Hepatocyte (in vitro differentiated cells): ENCODE measurements around the gene ATP8B4. TPM values are rescaled to one million over a fixed set of nuclear protein-coding genes. Genes with fewer than 3 reads are reported as not detected.

Experiments
- DNase-seq: peaks from one replicate; pipeline ENCODE4 v3.0.0-alpha.2; 2016; ENCODE audit warnings: low spot score
- H2AFZ ChIP-seq: fragments of 200-600 bp; sonication (generic); 2 replicates; pipeline ENCODE4 v1.6.0; 2016; ENCODE audit warnings: antibody characterized with exemption, mild to moderate bottlenecking
- H3K27ac ChIP-seq: fragments of 200-600 bp; sonication (generic); 2 replicates; pipeline ENCODE4 v1.5.1; 2016; ENCODE audit warnings: mild to moderate bottlenecking
- H3K27me3 ChIP-seq: fragments of 200-600 bp; sonication (generic); 2 replicates; pipeline ENCODE4 v1.6.1; 2016
- H3K36me3 ChIP-seq: fragments of 200-600 bp; sonication (generic); replicated peaks from 2 replicates; pipeline ENCODE4 v1.5.1; 2016; ENCODE audit warnings: low read depth; ENCODE audit not compliant: insufficient read depth
- H3K4me1 ChIP-seq: fragments of 200-600 bp; sonication (generic); 2 replicates; pipeline ENCODE4 v1.5.1; 2016; ENCODE audit warnings: mild to moderate bottlenecking, moderate library complexity; ENCODE audit not compliant: insufficient read depth
- H3K4me2 ChIP-seq: fragments of 200-600 bp; sonication (generic); 2 replicates; pipeline ENCODE4 v1.6.0; 2016
- H3K4me3 ChIP-seq: fragments of 200-600 bp; sonication (generic); 2 replicates; pipeline ENCODE4 v1.5.1; 2016; ENCODE audit warnings: mild to moderate bottlenecking
- H3K79me2 ChIP-seq: fragments of 200-600 bp; sonication (generic); 2 replicates; pipeline ENCODE4 v1.6.0; 2017; ENCODE audit warnings: mild to moderate bottlenecking
- H3K9me2 ChIP-seq: fragments of 200-600 bp; sonication (generic); replicated peaks from 2 replicates; pipeline ENCODE4 v1.6.0; 2017; ENCODE audit warnings: mild to moderate bottlenecking; ENCODE audit not compliant: insufficient read depth
- H3K9me3 ChIP-seq: fragments of 200-600 bp; sonication (generic); 2 replicates; pipeline ENCODE4 v1.5.1; 2016; ENCODE audit warnings: low read depth, mild to moderate bottlenecking
- H4K20me1 ChIP-seq: fragments of 200-600 bp; sonication (generic); 2 replicates; pipeline ENCODE4 v1.6.0; 2016; ENCODE audit warnings: mild to moderate bottlenecking; ENCODE audit not compliant: insufficient read depth, poor library complexity, severe bottlenecking
- CTCF ChIP-seq: fragments of 200-600 bp; sonication (generic); IDR thresholded peaks from 2 replicates; pipeline ENCODE4 v1.5.1; 2016; ENCODE audit warnings: antibody characterized with exemption, mild to moderate bottlenecking; ENCODE audit not compliant: poor library complexity
- EZH2 ChIP-seq: fragments of 200-600 bp; sonication (generic); IDR thresholded peaks from 2 replicates; pipeline ENCODE4 v1.6.1; 2016; ENCODE audit warnings: antibody characterized with exemption, mild to moderate bottlenecking, borderline replicate concordance
- EZH2phosphoT487 ChIP-seq: fragments of 200-600 bp; sonication (generic); IDR thresholded peaks from one replicate; pipeline ENCODE4 v1.6.1; 2018; ENCODE audit warnings: antibody characterized with exemption, mild to moderate bottlenecking, low read depth, moderate library complexity; ENCODE audit not compliant: unreplicated experiment, severe bottlenecking
- WGBS: methylation state at CpG from one replicate; pipeline ENCODE4 v1.1.6; 2016; ENCODE audit warnings: low lambda C conversion rate; ENCODE audit errors: missing lambda C conversion rate; 5-methylcytosine and 5-hydroxymethylcytosine counted together
- polyA plus RNA-seq: library from polyadenylated mRNA; unstranded; fragments of >200 nt; fragmentation: Nextera tagmentation; extraction: Ambion mirVana; gene quantifications from 2 replicates; pipeline ENCODE4 v1.2.1, GENCODE V29; 2016
- total RNA-seq: library from RNA; depleted of rRNA; stranded (reverse); fragments of >200 nt; gene quantifications from 2 replicates; pipeline ENCODE4 v1.2.3, GENCODE V29; 2014

ATP8B4 gene
- total and polyA plus RNA-seq, 2 experiments from 2014 or later = 1.3 to 9.5 TPM

DNA sequence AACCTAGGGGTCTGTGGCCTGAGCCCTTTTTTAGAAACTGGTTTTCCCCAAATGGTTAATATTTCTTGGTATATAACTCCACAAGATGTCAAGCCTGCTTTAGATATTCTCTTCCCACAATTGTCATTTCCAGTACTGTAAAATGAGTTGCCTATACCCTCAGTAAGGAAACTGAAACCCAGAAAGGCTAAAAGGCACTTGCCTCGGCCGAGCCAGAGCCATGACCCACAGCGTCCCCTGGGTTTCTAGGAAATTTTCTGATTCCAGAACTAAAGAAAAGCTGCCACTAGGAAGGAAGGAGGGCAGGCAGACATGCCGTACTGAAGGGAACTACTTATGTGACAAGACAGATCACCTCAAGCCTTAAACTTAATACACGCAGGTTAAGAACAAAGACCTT is 59.1 kb downstream of the ATP8B4 start:
- no peak for DNase-seq
- H3K79me2 ChIP-seq = no peaks in the 10 kb centered on the region
- no peak overlapping the region for H3K4me3 ChIP-seq
- H3K36me3 ChIP-seq = no peaks in the 10 kb centered on the region
- H2AFZ ChIP-seq = no peak overlapping the region
- H3K4me1 ChIP-seq = no peaks in the 10 kb centered on the region
- H3K27ac ChIP-seq = no peak overlapping the region
- WGBS = 74% methylated on average over 5 of the region's 5 CpGs
- no peak for TF ChIP-seq EZH2
- no peak overlapping the region for H3K4me2 ChIP-seq
- H3K9me3 ChIP-seq = no peaks in the 10 kb centered on the region
- H3K9me2 ChIP-seq = no peaks in the 10 kb centered on the region
- H4K20me1 ChIP-seq = no peaks in the 10 kb centered on the region
- no peaks in the 10 kb centered on the region for H3K27me3 ChIP-seq

DNA sequence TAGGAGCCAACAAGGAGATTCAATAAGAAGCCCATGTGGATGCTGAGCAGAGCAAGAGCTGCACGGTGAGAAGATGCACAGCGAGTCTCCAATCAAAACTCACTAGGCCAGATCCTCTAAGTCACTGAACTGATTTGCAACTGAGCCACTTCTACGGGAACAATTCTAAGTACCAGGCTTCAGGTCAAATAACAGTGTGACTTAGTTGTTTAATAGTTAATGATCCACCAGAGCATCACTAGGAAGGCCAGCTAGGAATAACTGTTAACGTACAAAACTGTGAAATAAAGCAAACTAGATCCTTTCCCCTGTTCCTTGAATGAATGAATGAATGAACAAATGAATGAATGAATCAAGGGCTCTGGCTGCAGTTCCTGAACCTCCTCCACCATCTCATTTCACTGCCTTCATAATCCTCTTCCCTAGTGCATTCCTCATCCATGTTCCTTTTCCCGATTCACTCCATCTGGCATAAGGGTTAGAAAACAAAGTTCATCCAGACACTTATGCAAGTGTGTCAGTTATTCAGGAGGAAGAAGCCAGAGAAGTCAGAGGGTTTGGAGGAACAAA is 59.7 kb downstream of the ATP8B4 start:
- Histone ChIP-seq H3K27me3 (no peaks in the 10 kb centered on the region), H3K9me2 (no peaks in the 10 kb centered on the region), H4K20me1 (no peaks in the 10 kb centered on the region), H3K79me2 (no peaks in the 10 kb centered on the region), H3K4me2 (no peak overlapping the region), H3K36me3 (no peaks in the 10 kb centered on the region), H3K4me1 (no peaks in the 10 kb centered on the region), H3K9me3 (no peaks in the 10 kb centered on the region), H3K27ac (no peak overlapping the region), H3K4me3 (no peak overlapping the region), H2AFZ (no peak overlapping the region)
- no peak for TF ChIP-seq EZH2phosphoT487
- TF ChIP-seq CTCF = no peak
- no peak for TF ChIP-seq EZH2
- 80% methylated on average over 5 of the region's 5 CpGs for WGBS
- no peak for DNase-seq

GRCh38 chr15:50057905-50058639 is 61.0 kb downstream of the ATP8B4 start:
- no peaks in the 10 kb centered on the region for H3K9me3 ChIP-seq
- no peak overlapping the region for H3K4me3 ChIP-seq
- no peak for TF ChIP-seq EZH2
- TF ChIP-seq EZH2phosphoT487 = no peak
- no peak for TF ChIP-seq CTCF
- no peaks in the 10 kb centered on the region for H3K79me2 ChIP-seq
- no peak overlapping the region for H3K27ac ChIP-seq
- no peak overlapping the region for H3K4me2 ChIP-seq
- no peaks in the 10 kb centered on the region for H3K9me2 ChIP-seq
- no peaks in the 10 kb centered on the region for H4K20me1 ChIP-seq
- DNase-seq = no peak
- H2AFZ ChIP-seq = peak overlapping the region; percentile 10
- H3K27me3 ChIP-seq = no peaks in the 10 kb centered on the region
- H3K36me3 ChIP-seq = no peaks in the 10 kb centered on the region
- no peaks in the 10 kb centered on the region for H3K4me1 ChIP-seq
- WGBS = 58% methylated on average over 5 of the region's 5 CpGs

DNA sequence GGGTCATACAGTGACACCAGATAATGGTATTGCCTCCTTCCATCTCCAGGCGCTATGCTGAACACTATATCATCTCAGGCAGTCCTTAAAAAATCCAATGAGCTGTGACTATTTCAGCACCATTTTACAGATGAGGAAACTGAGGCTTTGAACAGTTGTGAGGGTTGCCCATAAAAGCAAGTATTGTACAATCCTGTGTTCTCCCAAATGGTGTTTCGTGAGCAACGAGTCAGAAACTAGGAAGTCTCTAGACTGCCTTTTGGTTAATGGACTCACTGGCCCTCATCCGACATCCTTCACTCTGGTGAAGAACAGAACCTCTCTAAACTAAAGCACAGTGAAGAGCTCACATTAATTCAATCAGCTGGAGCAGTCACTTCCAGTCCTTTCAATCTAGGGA is 61.8 kb downstream of the ATP8B4 start:
- H3K9me2 ChIP-seq = no peaks in the 10 kb centered on the region
- no peaks in the 10 kb centered on the region for H3K9me3 ChIP-seq
- TF ChIP-seq CTCF (no peak), EZH2phosphoT487 (no peak), EZH2 (no peak)
- no peak for DNase-seq
- no peak overlapping the region for H3K4me3 ChIP-seq
- no peaks in the 10 kb centered on the region for H3K27me3 ChIP-seq
- no peak overlapping the region for H3K27ac ChIP-seq
- no peaks in the 10 kb centered on the region for H4K20me1 ChIP-seq
- no peaks in the 10 kb centered on the region for H3K36me3 ChIP-seq
- WGBS = 97% methylated on average over 4 of the region's 4 CpGs
- no peak overlapping the region for H3K4me2 ChIP-seq
- no peak overlapping the region for H2AFZ ChIP-seq
- H3K79me2 ChIP-seq = no peaks in the 10 kb centered on the region
- no peaks in the 10 kb centered on the region for H3K4me1 ChIP-seq
